GM19397 (cell line): ENCODE results near the gene ZNF639.
"Not testable (repeated sequence)": the region's sequence is repeated elsewhere in the genome, so short reads cannot be mapped to it uniquely, and the experiment has no call there.

Experiments used
- ATAC-seq: cut with Tn5 transposase; IDR thresholded peaks from one replicate; pipeline ENCODE4 v1.9.1; 2021; ENCODE audit warnings: mild to moderate bottlenecking, moderate library complexity; ENCODE audit not compliant: unreplicated experiment

ZNF639 gene, protein sequence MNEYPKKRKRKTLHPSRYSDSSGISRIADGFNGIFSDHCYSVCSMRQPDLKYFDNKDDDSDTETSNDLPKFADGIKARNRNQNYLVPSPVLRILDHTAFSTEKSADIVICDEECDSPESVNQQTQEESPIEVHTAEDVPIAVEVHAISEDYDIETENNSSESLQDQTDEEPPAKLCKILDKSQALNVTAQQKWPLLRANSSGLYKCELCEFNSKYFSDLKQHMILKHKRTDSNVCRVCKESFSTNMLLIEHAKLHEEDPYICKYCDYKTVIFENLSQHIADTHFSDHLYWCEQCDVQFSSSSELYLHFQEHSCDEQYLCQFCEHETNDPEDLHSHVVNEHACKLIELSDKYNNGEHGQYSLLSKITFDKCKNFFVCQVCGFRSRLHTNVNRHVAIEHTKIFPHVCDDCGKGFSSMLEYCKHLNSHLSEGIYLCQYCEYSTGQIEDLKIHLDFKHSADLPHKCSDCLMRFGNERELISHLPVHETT

DNA sequence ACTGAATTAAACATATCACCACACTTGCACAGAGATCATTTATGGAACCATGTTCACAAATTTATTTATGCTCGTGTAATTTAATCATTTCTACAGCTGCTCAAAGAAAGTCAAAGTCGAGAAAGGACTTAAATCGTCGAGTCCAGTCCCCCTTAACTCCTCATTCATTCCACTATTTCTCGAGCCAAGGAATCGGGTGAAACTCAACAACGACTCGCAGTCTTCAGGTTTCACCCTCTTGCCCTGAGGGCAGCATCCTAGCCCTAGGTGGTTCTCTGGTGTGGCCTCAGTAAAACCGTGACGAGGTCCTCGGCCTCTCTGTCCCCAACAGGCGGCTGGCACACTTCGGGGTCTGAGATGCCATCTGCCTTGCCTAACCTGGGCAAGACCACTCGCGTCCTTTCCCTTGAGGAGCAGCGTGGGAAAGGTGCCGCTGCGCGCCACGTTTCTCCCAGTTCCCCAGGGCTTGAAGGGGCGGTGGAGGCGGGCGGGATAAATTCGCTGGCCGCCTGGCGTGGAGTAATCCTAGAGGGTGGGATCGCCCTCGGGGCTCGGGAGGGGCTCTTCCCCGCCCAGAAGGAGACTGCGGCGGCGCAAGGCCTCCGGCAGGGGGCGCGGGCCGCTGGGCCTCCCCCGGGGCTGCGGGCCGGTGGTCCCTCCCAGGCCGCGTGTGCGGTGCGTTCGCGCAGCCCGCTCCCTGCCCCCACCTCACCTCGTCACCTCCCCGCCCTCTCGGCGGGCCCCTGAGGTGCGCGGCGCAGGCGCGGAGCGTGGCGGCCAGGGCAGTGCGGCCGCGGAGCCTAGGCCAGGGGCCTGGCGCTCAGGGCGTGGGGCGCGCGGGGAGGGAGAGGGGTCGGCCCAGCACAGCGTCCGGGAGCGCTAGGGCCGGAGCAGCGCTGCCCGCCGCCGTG, at the start of gene ZNF639:
Gene ZNF639, plus strand, starts transcription at position 746 of the 911 bp plus-strand sequence. CDS start 5,263 bp downstream, outside the sequence.
- peak; percentile 80 for ATAC-seq

- ATAC-seq = not testable (repeated sequence)
Measured at GRCh38 chr3:179274434-179274833, 48.4 kb upstream of the ZNF639 start.

- ATAC-seq = no peak
Measured at GRCh38 chr3:179276001-179276400, 46.8 kb upstream of the ZNF639 start.

DNA sequence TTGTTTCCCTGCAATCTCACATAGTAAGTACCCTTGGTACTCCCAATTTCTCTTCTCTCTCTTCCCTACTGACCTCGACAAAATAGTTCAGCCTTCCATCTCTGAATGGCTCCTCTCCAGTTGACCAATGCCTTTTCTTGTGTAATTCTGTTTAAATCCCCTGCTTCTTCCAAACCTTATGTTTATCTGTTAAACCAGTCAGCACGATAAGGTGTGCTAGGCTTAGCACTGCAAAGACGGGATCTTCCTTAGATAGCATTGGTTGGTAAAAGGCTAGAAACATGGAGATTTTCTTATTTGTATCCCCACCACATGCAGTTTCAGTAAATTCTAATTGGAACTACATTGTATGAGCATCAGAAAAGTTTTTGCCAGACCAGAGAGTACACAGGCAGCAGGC, 46.1 kb upstream of the ZNF639 start:
- no peak for ATAC-seq

DNA sequence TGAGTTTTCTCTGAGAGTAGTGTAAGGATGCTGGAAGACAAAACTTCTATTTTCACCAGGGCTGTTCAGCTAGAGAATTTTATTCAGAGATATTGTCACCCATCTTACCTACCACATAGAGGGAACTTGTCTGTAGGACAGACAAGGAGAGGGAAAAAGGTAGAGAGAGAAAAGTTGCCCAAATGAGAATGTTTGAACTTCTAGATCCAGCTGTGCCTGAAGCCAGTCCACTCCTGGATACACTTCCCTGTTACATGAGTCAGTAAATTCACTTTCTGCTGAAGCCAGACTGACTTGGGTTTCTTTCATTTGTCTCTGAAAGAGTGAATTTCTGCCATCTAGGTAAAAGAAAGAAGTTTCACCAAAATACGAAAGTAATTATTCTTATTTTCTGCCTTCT, 44.7 kb upstream of the ZNF639 start:
- ATAC-seq = no peak

- ATAC-seq = no peak
Measured at GRCh38 chr3:179278932-179279693, 43.7 kb upstream of the ZNF639 start.

DNA sequence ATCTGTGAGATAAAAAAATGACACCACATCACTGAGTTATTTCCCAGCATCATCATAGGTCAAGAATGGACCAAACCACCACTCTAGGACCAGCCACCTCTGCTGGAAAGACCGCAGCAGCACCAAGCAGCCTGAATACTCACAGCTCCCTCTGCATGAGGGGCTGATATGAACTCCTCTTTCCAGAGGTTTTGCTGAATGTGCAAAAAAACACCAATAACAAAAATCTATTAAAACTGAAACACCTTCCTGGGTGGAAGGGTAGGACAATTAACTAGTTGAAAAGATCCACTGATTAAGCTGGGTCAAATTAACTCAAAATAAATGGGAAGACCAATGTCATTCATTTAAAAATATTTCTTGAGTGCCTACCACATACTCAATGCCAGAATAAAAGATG, 43.0 kb upstream of the ZNF639 start:
- no peak for ATAC-seq

DNA sequence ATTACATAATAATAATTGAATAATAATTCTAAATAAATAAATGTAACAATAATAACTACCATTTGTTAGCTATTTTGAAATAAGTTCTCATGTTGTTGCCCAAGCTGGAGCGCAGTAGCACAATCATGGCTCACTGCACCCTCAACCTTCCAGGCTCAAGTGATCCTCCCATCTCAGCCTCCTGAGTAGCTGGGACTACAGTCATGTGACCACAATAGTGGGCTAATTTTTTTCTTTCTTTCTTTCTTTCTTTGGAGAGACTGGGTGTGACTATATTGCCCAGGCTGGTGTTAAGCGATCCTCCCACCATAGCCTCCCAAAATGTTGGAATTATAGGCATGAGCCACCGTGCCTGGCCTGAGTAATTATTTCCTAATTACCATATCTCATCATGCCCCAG, 41.0 kb upstream of the ZNF639 start:
- no peak for ATAC-seq

GRCh38 chr3:179286331-179286730, 36.5 kb upstream of the ZNF639 start:
- ATAC-seq = no peak

- ATAC-seq = no peak
Measured at GRCh38 chr3:179288845-179289244, 34.0 kb upstream of the ZNF639 start.

GRCh38 chr3:179289295-179289694, 33.5 kb upstream of the ZNF639 start:
- ATAC-seq = no peak

GRCh38 chr3:179292450-179292849, 30.4 kb upstream of the ZNF639 start:
- no peak for ATAC-seq

DNA sequence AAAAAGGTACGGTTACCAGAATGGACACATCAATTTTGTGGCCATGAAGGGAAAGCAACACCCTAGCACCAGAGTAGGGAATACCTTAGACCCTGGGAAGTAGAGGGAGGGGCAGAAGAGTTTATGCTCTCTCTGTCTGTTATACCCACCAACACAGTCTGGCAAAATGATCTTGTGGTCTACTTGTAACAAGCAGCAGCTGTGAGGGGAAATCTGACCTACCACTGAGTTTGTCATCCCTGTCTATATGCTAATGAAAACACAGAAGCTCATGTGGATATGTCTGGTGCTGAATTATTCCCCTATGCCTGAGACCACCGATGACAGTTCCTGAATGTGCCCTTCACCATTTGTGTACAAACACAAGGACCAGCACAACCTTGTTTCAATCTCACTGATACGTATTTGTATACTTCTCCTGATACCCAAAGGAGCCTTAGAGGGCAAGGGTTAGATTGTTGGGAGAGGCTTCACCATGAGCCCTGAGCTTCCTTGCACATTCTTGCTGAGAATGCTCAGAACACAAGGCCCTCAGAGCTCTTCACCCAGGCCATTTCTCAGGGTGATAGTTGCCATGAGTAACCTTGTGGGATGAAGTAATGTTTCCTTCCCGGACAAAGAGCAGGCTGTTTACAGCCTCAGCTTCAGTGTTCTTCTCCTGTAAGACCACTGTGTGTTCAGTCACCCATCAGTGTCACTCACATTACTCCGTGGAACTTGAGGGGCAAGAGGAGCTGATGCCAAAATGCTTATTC, 24.7 kb upstream of the ZNF639 start:
- ATAC-seq = no peak

DNA sequence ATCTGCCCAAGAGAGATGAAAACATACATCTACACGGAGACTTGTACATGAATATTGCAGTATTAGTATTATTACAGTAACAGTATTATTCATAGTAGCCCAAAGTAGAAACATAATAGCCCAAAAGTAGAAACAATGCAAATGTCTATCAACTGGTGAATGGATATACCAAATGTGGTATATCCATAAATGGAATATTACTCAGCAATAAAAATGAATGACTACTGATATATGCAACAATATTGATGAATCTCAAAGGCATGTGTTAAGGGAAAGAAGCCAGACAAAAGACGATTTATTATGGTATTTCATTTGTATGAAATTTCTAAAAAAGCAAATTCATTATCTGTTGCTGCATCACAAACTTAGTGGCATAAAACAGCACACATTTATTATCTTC, 23.5 kb upstream of the ZNF639 start:
- no peak for ATAC-seq

GRCh38 chr3:179299999-179300613, 22.7 kb upstream of the ZNF639 start:
- ATAC-seq = no peak

- ATAC-seq = no peak
Measured at GRCh38 chr3:179301645-179302044, 21.2 kb upstream of the ZNF639 start.

GRCh38 chr3:179302111-179302510, 20.7 kb upstream of the ZNF639 start:
- no peak for ATAC-seq

GRCh38 chr3:179304605-179305004, 18.2 kb upstream of the ZNF639 start:
- ATAC-seq = no peak

- not testable (repeated sequence) for ATAC-seq
Measured at GRCh38 chr3:179307362-179307761, 15.5 kb upstream of the ZNF639 start.

- no peak for ATAC-seq
Measured at GRCh38 chr3:179308001-179308400, 14.8 kb upstream of the ZNF639 start.
